GM13977 (cell line): ENCODE data around the gene C6orf132.

Experiments
- DNase-seq: peaks from one replicate; pipeline ENCODE4 v3.0.0; 2012; ENCODE audit warnings: low spot score
- CTCF ChIP-seq: IDR thresholded peaks from 2 replicates; pipeline ENCODE4 v1.5.1; 2012; ENCODE audit warnings: mild to moderate bottlenecking, control low read depth; ENCODE audit not compliant: insufficient read depth; ENCODE audit errors: extremely low read depth, missing control alignments
- in situ Hi-C: fragments of 300-500 bp; cut with MboI; formaldehyde crosslinking; loops from one replicate; pipeline ENCODE4 v1.12.0; 2022; ENCODE audit warnings: low sequenced_read_pairs, low pct_unique_long_range_greater_than_20kb, mixed read lengths, inconsistent platforms; ENCODE audit not compliant: unreplicated experiment

The C6orf132 gene

DNA sequence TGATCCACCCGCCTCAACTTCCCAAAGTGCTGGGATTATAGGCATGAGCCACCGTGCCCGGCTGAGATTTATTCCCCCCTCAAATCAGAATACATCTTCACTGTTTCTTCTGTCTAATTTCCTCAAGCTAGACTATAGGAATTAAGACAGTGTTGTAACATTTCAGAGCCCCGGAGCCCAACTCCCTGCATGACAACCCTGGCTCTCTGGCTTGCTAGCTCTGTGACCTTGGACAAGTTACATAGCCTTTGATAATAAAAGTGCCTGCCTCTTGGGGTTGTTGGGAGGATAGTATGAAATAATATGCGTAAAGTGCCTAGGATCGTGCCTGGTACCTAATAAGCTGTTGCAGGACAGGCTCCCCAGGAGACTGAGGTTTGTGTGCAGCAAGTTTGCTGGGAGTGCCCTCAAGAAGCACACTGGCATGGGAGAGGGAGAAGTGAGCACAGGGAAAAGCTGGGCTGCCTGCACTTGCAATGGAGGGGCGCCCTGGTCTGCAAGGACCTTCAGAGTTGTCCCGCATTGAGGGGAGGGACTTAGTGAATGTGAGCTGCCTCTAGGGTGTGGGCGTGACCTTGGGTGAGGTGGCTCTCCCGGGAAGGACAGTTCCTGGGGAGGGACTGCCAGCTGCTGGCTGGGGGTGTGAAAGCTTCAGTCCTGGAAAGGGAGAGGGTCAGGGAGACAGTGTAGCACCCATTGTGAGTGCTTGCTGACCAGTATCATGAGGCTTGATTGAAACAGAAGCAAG, 48.7 kb downstream of the C6orf132 start:
- no peak for DNase-seq
- no peak for TF ChIP-seq CTCF
- in situ Hi-C loops = no loop called here

GRCh38 chr6:42091718-42092023, 50.7 kb downstream of the C6orf132 start:
- TF ChIP-seq CTCF = no peak
- in situ Hi-C loops = no loop called here
- DNase-seq = no peak

- DNase-seq = no peak
- TF ChIP-seq CTCF = no peak
- in situ Hi-C loops = no loop called here
Measured at GRCh38 chr6:42090819-42091717, 51.4 kb downstream of the C6orf132 start.

DNA sequence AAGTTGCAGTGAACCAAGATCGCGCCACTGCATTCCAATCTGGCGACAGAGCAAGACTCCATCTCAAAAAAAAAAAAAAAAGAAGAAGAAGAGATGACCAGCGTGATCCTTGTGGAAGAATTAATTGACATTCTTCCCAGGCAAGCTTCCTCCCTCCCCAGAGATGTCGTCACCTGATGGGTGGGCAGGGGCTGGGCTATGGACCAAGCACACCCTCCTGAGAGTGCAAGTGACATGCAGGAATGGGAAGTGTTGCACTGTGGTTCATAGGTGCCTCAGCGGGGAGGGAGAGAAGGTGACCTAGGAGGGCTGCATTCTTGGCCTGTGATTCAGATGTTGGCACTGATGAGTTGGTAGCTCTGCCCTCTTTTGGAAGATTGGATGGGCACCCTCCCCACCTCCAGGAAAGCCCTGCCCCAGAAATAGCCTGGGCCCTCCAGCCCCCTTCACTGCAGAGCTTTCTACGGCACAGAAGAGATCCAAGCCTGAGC, 54.3 kb downstream of the C6orf132 start:
- in situ Hi-C loops = no loop called here
- DNase-seq = no peak
- no peak for TF ChIP-seq CTCF

GRCh38 chr6:42086046-42087035, 56.1 kb downstream of the C6orf132 start:
- TF ChIP-seq CTCF = no peak
- in situ Hi-C loops = no loop called here
- no peak for DNase-seq

GRCh38 chr6:42084889-42085288, 57.5 kb downstream of the C6orf132 start:
- no peak for TF ChIP-seq CTCF
- DNase-seq = no peak
- in situ Hi-C loops = no loop called here
